ENCODE results near the gene ZHX3.
A peak's percentile ranks its signal among the peaks of the same experiment; 100 is the strongest.

Gene ZHX3, protein sequence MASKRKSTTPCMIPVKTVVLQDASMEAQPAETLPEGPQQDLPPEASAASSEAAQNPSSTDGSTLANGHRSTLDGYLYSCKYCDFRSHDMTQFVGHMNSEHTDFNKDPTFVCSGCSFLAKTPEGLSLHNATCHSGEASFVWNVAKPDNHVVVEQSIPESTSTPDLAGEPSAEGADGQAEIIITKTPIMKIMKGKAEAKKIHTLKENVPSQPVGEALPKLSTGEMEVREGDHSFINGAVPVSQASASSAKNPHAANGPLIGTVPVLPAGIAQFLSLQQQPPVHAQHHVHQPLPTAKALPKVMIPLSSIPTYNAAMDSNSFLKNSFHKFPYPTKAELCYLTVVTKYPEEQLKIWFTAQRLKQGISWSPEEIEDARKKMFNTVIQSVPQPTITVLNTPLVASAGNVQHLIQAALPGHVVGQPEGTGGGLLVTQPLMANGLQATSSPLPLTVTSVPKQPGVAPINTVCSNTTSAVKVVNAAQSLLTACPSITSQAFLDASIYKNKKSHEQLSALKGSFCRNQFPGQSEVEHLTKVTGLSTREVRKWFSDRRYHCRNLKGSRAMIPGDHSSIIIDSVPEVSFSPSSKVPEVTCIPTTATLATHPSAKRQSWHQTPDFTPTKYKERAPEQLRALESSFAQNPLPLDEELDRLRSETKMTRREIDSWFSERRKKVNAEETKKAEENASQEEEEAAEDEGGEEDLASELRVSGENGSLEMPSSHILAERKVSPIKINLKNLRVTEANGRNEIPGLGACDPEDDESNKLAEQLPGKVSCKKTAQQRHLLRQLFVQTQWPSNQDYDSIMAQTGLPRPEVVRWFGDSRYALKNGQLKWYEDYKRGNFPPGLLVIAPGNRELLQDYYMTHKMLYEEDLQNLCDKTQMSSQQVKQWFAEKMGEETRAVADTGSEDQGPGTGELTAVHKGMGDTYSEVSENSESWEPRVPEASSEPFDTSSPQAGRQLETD

GRCh38 chr20:41317546-41318270, at the start of gene ZHX3:
Gene ZHX3, minus strand, starts transcription at chr20:41317731. Its CDS starts 112,815 bp downstream, at chr20:41204916.
- peak; percentile 96 for DNase-seq

DNA sequence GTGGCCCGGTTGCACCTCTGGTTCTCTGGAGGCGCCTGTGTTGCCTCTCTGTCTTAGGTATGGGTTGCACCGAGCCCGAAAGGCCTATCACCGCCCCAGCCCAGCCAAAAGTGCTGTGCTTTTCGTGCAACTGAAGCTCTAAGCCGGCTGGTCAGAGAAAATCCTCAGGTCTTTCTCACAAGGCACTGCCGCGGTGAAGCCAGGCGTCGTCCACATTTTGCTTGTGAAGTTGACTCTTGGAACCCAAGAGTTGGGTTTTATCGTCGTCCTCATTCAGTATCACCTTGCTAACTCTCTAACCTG, 49.8 kb upstream of the ZHX3 start:
- DNase-seq = no peak

- no peak for DNase-seq
Measured at GRCh38 chr20:41366546-41367392, 49.2 kb upstream of the ZHX3 start, which contains the start of gene EMILIN3. Gene EMILIN3, minus strand, starts transcription at chr20:41366818. Its CDS starts 184 bp downstream, at chr20:41366634.

DNA sequence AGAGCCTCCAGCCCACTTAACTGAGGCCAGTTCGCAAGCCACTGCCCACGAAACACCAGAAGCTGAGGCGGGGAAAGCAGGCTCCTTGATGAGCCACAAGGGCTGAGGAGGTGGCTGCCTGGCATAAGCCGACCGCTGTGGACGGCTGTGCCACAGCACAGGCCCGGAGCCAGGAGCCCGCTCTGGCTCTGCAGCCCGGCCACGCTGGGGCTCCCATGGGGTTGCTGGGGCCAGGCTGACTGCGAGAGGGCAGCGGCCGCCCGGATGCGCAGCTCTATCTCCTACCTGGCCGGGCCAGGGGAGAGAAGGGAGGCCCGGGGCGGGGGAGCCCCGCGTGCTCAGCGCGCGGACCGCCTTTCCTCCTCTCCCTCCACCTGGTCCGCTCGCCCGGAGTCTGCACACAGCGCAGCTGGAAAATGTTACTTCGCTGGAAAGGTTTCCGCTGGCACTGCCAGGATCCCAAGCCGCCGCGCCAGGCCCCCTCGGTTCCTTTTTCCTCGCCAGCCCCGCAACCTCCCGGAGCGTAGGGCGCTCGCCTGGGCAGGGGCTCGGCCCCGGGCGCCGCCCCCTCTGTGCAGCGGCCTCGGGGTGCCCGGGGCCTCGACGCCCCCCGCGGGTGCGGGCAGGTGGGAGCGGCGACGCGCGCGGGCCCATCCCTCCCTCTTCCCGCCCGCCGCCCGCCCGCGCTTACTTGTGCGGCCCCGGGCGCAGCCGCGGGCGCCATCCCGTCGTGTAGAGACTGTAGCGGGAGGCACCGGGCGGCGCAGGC, 48.4 kb upstream of the ZHX3 start:
- no peak for DNase-seq

- DNase-seq = no peak
Measured at GRCh38 chr20:41364967-41365765, 47.6 kb upstream of the ZHX3 start.

DNA sequence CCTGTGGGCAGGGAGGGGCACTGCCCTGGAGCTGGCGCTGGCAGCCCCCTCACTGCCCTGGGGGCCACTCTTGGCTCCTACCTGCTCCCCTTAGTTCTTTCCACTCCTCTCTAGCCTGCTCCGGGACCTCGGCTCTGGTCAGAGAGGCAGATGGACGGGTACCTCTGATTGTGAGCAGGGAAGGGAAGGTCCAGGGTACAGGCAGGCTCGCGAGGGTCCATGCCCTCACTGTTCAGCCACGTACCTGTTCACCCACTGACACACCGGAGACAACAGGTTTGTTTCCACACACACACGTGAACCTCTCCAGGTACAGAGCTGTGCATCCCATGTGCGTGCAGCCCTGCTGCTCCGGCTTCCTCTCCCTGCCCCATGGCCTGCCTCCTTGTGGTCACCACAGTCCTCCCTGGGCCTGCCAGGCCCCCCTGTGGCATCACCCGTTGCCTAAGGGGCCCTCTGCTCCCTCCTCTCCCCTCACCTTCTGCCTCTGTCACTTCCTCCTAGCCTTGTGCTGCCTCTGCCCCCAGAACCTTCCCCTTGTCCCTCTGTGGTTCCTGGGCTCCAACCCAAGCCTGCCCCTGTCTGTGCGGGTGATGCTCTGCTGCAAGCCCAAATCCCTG, 46.8 kb upstream of the ZHX3 start:
- DNase-seq = no peak

DNA sequence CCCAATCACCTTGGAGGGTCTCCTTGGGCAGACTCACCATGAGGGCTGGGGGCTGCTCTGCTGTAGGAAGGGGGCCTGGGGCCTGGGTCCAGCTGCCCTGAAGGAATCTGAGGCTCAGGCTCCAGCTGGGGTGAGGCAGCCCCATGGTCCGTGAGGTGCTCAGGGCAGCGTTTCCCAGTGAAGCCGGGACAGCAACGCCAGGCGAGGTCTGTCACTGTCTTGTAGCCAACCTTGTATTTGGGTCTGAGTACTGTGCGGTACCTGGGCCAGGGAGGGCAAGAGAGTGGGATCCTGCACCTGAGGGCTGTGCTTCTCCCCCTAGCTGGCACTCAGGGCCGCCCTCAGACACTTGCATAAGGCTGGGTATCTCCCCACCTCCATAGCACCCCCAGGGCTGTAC, 46.1 kb upstream of the ZHX3 start:
- no peak for DNase-seq

GRCh38 chr20:41362748-41363140, 45.2 kb upstream of the ZHX3 start:
- DNase-seq = no peak

GRCh38 chr20:41361757-41362747, 44.5 kb upstream of the ZHX3 start:
- no peak for DNase-seq

DNA sequence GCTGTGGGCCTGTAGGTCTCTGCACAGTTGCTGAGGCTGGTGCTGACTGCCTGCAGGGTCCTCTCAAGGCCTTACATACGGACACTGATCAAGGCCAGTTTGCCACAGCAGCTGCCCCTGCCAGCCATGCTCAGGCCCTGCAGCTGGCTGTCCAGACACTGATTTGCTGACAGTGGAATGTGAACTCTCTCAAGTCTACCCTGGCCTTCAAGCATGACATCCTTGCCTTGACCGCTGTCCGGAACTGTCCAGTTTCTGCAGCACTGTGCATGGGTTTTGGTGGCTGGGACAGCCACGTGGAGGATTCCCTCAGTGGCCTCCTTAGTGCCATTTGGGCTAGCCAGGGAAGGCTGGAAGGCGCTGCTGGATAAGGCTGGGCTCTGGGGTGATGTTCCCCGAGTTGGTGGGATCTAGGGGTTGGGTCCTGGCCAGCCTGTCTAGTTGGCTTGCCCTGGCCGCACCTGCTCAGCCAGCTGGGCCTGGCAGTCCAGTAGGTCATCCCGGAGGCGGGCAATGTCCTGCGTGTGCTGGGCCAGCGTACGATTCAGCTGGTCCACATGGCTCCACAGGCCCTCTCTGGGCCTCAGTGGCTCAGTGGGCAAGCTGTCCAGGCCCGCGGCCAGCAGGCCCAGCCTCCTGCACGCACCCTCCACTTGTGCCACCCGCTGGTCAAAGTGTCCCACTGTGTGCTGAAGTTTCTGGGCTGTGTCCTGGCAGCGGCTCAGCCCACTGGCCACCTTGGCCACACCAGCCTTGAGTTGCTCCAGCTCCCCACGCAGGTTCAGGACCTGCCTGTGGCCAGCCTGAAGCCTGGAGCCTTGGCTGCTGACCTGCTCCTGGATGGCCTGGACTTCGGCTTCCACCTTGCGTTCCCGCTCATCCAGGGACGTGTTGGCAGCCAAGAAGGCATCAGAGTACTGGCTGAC, 43.6 kb upstream of the ZHX3 start:
- no peak for DNase-seq

- DNase-seq = no peak
Measured at GRCh38 chr20:41359541-41360011, 42.0 kb upstream of the ZHX3 start.

DNA sequence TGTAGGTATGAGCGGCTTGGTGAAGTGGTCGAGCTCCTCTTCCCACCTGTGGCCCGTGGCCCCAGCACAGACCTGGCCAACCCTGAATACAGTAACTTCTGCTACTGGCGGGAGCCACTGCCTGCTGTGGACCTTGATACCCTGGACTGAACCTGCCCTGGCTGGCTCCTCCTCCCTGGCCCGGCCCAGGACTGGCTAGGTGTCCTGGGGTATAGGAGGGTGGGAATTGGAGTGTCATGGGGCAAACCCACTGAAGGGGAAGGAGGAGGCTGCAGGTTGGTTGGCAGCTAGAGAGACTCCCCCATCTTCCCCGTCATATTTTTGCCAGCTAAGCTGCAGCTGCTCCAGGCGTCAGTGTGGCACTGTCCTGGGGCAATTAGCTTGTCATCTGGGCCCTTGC, 41.2 kb upstream of the ZHX3 start:
- DNase-seq = no peak

- no peak for DNase-seq
Measured at GRCh38 chr20:41358230-41358629, 40.7 kb upstream of the ZHX3 start.

GRCh38 chr20:41357424-41358163, 40.1 kb upstream of the ZHX3 start:
- DNase-seq = no peak

- no peak for DNase-seq
Measured at GRCh38 chr20:41356951-41357350, 39.4 kb upstream of the ZHX3 start.

DNA sequence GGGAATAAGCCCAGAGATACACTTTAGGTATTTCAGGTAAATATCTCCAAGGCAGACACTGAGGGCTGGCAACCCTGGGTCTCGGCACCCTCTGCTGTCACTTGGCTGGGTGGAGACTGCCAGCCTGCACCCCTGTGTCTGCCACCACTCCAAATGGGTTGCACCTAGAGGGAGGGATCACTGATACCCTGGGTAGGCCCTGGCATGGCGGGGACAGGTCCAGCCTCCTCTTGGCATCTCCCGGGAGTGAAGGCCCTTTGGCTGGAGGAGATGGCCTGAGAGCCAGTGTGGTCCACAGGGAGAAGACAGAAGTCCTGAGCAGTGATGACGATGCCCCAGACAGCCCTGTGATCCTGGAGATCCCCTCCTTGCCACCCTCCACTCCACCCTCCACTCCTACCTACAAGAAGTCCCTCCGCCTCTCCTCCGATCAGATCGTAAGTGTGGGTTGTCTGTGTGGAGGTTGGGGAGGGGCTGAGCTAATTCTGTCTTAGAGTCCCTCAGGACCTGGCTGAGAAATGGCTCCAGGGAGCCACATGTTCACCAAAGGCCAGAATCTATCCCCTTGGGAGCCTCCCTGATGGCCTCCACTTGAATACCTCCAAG, 38.2 kb upstream of the ZHX3 start:
- DNase-seq = no peak
